ENCODE results near the gene CCDC14.
"Not testable (repeated sequence)": the region's sequence is repeated elsewhere in the genome, so short reads cannot be mapped to it uniquely, and the experiment has no call there.

CCDC14 gene

GRCh38 chr3:123967260-123967659 is 6.2 kb upstream of the CCDC14 start:
- not testable (repeated sequence) for DNase-seq (ENCODE audit: low read depth, low spot score)

DNA sequence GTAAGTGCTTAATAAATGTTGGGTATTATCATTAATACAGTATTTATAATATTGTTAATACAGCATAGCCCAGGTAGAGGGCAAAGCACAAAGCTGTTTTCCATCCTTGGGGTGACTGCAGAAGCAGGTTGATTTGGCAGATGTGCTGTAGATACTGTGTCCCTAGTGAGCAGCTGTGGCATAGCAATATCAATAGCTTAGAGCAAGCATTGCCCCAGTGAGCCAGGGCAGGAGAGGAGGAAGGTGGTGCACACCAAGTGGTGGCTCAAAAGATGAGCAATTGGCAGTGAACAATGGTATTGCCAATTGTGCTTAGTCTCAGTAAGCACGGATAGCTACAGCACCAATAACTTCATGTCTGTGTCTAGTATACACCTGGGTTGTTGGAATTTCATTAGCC is 5.8 kb upstream of the CCDC14 start:
- DNase-seq (ENCODE audit: low read depth, low spot score), result not testable (repeated sequence)

- not testable (repeated sequence) for DNase-seq (ENCODE audit: low read depth, low spot score)
Observed at GRCh38 chr3:123964793-123965192, 3.8 kb upstream of the CCDC14 start.

DNA sequence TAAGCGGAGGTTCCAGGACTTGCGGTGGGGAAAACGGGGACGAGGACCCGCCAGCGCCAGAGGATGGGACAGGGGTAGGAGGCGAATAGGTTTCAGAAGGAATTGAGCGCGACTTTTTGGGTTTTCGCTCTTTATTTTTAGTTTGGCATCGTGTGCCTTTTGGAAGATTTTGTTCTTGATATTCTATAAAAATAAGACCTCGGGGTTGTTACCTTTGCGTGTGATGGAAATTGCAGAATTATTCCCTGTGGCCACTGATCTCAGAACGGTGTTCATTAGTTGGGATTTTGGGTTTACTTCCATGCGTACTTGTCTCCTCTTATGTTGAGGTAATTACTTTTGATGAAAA is 453 bp upstream of the CCDC14 start:
- no peak for DNase-seq (ENCODE audit: low read depth, low spot score)

DNA sequence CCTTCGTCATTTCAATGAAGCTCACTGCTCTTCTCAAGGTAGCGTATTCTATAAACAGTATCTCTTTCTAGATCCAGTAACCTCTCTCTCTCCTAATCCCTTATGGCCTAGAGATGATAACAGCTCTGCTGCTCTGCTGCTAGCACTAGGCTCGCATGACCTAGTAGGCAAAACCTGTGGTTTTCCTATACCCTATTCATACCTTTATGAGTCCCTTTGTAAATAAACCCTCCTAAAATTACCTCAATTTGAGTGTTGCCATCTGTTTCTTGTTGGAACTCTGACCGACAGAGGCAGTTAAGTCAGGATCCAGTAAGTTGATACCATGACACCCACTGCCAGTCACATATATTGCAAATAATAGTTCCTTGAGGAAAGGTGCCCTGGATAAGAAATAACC is 7.3 kb downstream of the CCDC14 start:
- no peak for DNase-seq (ENCODE audit: low read depth, low spot score)

GRCh38 chr3:123952844-123953520 is 8.0 kb downstream of the CCDC14 start:
- DNase-seq (ENCODE audit: low read depth, low spot score), result no peak

- DNase-seq (ENCODE audit: low read depth, low spot score), result no peak
Observed at GRCh38 chr3:123951522-123952447, 9.2 kb downstream of the CCDC14 start.

DNA sequence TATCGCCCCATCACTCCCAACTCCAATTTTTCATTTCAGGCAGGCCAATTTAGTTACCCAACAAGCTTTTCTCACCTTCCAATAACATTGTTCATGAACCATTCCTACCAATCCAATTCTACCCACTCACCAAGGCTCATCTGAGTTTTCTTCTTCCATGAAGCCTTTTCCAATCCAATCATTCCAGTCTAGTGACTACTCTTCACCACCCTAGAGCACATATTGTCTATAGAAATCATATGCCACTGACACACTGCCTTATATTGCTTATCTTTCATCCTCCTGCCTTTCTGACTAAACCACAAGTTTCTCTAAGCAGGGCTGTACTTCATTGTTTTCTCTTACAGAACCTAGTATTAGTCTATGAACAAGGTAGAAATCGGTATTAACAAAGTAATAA is 11.4 kb downstream of the CCDC14 start:
- DNase-seq (ENCODE audit: low read depth, low spot score), result no peak

DNA sequence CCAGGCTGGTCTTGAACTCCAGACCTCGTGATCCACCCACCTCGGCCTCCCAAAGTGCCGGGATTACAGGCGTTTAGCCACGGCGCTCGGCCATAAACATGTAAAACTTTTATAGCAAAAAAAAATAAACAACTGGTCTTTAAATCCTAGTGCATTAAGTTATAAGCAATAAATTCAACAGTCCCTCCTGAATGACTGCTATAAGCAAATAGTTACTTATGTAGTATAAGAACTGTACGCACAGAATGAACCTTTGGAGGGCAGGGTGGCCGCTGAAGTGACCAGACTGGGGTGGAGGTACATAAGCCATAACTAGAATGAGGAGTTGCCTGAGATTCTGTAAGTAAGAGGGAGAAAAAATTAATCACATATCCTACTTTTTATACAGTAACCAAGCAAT is 12.6 kb downstream of the CCDC14 start:
- DNase-seq (ENCODE audit: low read depth, low spot score), result no peak

DNA sequence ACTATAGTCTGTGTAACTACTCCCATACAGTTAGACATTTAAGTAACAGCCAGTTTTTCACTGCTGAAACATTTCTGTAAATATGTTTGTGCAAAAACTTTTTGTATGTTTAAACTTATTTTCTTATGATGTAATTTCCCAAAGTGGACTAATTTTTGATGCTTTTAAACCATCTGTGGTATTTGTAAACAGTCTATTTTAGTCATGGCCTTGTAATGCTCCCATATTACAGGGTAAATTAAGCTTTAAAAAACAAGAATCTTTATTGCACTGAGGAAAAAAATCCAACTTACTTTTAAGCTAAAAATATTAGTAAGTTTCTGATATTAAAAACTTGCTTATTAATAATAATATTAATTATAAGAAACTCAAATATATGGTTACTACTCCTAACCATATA is 13.5 kb downstream of the CCDC14 start:
- no peak for DNase-seq (ENCODE audit: low read depth, low spot score)

DNA sequence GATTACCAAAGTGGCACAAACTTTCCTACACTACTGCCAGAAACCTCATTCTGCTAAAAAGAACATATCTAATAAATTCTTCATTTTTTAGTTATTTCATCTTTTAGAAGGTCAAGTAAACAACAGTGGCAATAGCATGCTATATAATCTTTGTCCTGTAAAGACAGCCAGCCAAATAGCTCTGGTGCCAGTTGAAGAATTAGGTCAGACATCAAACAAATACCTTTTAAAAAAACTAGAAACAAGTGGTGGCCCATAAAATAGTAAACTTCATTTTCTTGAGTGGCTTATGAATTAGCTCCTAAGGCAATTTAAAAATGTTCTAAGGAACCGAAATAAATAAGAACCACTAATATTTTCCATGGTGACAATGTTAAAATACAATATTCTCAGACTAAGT is 19.5 kb downstream of the CCDC14 start:
- no peak for DNase-seq (ENCODE audit: low read depth, low spot score)

- DNase-seq (ENCODE audit: low read depth, low spot score), result no peak
Observed at GRCh38 chr3:123941121-123941520, 19.9 kb downstream of the CCDC14 start.

DNA sequence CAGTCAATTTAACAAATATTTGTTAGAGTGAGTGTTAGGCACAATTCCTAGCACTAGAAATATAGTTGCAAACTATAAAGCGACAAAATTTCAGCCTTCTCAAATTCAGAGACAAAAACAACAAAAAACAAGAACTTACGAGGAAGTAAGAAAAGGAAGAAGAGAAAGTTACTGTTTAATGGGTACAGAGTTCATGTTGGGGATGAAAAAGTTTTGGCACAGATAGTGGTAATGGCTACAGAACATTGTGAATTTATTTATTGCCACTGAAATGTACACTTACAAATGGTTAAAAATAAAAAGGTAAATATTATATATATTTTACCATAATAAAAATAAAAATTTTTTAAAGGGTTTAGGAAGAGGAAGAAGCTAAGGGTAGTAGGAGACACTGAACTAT is 21.3 kb downstream of the CCDC14 start:
- DNase-seq (ENCODE audit: low read depth, low spot score), result no peak

DNA sequence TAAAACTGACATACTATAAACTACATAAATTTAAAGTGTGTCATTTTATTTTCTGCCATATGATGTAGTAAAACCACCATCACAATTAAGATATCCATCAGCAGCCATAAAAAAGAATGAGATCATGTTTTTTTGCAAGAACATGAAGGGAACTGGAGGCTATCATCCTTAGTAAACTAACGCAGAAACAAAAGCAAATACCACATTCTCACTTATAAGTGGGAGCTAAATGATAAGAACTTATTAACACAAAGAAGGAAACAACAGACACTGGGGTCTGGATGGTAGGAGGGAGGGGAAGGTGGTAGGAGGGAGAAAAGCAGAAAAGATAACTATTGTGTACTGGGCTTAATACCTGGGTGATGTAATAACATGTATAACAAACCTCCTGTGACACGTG is 24.6 kb downstream of the CCDC14 start:
- DNase-seq (ENCODE audit: low read depth, low spot score), result no peak

DNA sequence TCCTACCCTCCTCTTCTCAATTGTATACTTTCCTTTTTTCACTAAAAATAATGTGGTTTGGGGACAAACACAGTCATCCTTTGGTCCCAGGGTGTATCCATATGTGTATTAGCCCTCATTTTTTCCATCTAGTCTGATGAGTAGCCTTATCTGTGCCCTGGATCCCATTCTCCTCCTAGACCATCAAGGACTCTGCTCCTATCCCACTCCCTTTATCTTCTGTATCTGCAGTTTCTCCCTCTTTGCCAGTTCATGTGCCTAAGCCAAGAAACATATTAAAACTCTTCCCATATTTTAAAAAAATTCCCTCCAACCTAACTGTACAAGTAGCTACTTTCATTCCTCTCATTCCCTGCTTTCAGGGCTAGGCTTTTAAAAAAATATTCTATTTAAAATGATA is 25.2 kb downstream of the CCDC14 start:
- no peak for DNase-seq (ENCODE audit: low read depth, low spot score)

GRCh38 chr3:123934250-123934649 is 26.8 kb downstream of the CCDC14 start:
- no peak for DNase-seq (ENCODE audit: low read depth, low spot score)

- no peak for DNase-seq (ENCODE audit: low read depth, low spot score)
Observed at GRCh38 chr3:123930445-123930844, 30.6 kb downstream of the CCDC14 start.

DNA sequence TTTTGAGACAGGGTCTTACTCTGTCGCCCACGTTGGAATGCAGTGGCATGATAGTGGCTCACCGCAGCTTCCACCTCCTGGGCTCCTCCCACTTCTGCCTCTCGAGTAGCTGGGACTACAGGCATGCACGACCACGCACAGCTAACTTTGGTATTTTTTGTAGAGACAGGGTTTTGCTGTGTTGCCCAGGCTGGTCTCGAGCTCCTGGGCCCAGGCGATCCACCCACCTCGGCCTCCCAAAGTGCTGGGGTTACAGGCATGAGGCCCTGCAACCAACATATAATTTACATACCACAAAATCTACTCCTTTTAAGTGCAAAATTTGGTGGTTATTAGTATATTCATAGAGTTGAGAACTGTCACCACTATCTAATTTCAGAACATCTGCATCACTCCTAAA is 31.7 kb downstream of the CCDC14 start:
- no peak for DNase-seq (ENCODE audit: low read depth, low spot score)

DNA sequence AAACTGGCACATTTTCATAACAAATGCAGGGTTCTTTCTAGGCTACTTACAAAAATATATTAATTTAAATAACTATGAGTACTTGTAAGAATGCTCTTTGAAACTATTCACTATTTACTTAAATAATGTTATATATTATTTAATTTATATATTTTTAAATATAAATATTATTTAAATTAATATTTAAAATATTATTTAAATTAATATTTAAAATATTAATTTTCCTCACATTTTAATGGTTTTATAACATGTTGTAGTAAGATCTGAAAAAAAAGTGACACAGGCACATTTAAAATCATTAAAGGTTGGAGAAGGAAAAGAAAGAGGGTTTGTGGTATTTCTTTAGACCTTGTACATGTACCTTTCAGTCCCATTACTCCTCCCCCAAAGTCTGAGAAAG is 34.6 kb downstream of the CCDC14 start:
- no peak for DNase-seq (ENCODE audit: low read depth, low spot score)

GRCh38 chr3:123920868-123921267 is 40.2 kb downstream of the CCDC14 start:
- no peak for DNase-seq (ENCODE audit: low read depth, low spot score)

GRCh38 chr3:123920383-123920782 is 40.6 kb downstream of the CCDC14 start:
- DNase-seq (ENCODE audit: low read depth, low spot score), result no peak

- no peak for DNase-seq (ENCODE audit: low read depth, low spot score)
Observed at GRCh38 chr3:123919353-123919752, 41.7 kb downstream of the CCDC14 start.

DNA sequence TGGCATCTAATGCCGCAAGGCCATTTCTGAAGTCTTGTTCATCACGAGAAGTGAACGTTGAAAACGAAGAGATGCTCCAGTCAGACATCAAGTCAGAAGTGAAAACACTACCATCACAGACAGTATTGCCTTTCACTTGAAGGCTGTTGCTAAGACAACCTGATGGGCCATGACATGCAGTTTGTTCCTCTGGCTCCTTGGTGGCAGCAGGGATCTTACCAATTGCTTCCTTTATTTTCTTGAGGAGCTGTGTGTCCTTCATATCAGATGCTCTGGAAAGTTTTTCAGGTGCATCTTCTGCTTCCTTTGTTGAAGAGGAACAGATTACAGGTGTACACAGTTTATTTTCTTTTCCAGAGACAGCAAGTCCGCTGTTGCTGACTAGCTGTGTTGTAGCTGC is 46.2 kb downstream of the CCDC14 start:
- no peak for DNase-seq (ENCODE audit: low read depth, low spot score)
